A549 (cell line): ENCODE data around the gene ABHD6. TPM values are rescaled to one million over a fixed set of nuclear protein-coding genes. Genes with fewer than 3 reads are reported as not detected.

Experiments
- ATAC-seq, 2 experiments: fragments of 200-7000 bp in 1 of 2; fragments of >200 bp in 1 of 2; cut with Nextera tagmentation in 1 of 2; cut with Tn5 transposase in 1 of 2; 3 replicates each; pipeline versions ENCODE4 v1.8.0 to v1.9.1; 2018 to 2020; ENCODE audit warnings: mild to moderate bottlenecking in 1 of 2, moderate library complexity in 1 of 2
- CTCF ChIA-PET: fragments of 300-600 bp; sonication (Branson Sonifier 250); formaldehyde crosslinking; extraction: SDS; loops from one replicate; lab custom pipeline; 2021; ENCODE audit warnings: antibody characterized with exemption, inconsistent platforms; lab: Yijun Ruan, JAX
- POLR2A ChIA-PET: fragments of 350-600 bp; formaldehyde crosslinking; extraction: SDS; loops from one replicate; lab custom pipeline; 2021; ENCODE audit warnings: antibody characterized with exemption, inconsistent platforms; lab: Yijun Ruan, JAX
- DNase-seq, 2 experiments: peaks; one replicate each; pipeline versions ENCODE4 v3.0.0 to v3.0.0-alpha.2; 2011 to 2016; ENCODE audit warnings: low read depth in 1 of 2, low spot score in 1 of 2
- FAIRE-seq: peaks from 2 replicates; lab custom pipeline; 2011; peaks lifted over from hg19 to GRCh38; lab: Jason Lieb, UNC
- H3K27ac ChIP-seq, 2 experiments: fragments of >200 bp; sonication (Bioruptor Twin); formaldehyde crosslinking; 3 replicates each; pipeline ENCODE4 v1.5.1; 2016 to 2017
- H3K4me1 ChIP-seq: fragments of >200 bp; sonication (Bioruptor Twin); formaldehyde crosslinking; 3 replicates; pipeline ENCODE4 v1.6.1; 2016
- H3K4me2 ChIP-seq: fragments of >200 bp; sonication (Bioruptor Twin); formaldehyde crosslinking; 3 replicates; pipeline ENCODE4 v1.6.1; 2016
- H3K4me3 ChIP-seq: fragments of >200 bp; sonication (Bioruptor Twin); formaldehyde crosslinking; 3 replicates; pipeline ENCODE4 v1.5.1; 2016
- H3K9me3 ChIP-seq: fragments of >200 bp; sonication (Bioruptor Twin); formaldehyde crosslinking; 3 replicates; pipeline ENCODE4 v1.6.1; 2016
- BHLHE40 ChIP-seq: IDR thresholded peaks from 2 replicates; pipeline ENCODE4 v1.6.1; 2012; ENCODE audit warnings: low read depth, low read length, inconsistent platforms
- CHD4 ChIP-seq: fragments of 200-600 bp; sonication (generic); IDR thresholded peaks from 2 replicates; pipeline ENCODE4 v1.6.1; 2016; ENCODE audit warnings: antibody characterized with exemption, mild to moderate bottlenecking, borderline replicate concordance
- E2F6 ChIP-seq: IDR thresholded peaks from 2 replicates; pipeline ENCODE4 v1.6.1; 2012; ENCODE audit warnings: low read depth, borderline replicate concordance
- EHF ChIP-seq: fragments of 250-450 bp; sonication (Bioruptor Pico); IDR thresholded peaks from 2 replicates; pipeline ENCODE4 v1.5.0; 2020; ENCODE audit warnings: mild to moderate bottlenecking
- EHMT2 ChIP-seq: fragments of 200-600 bp; sonication (generic); IDR thresholded peaks from 2 replicates; pipeline ENCODE4 v1.6.1; 2016; ENCODE audit warnings: antibody characterized with exemption, low read depth, mild to moderate bottlenecking, moderate library complexity
- FOSL2 ChIP-seq, 2 experiments: fragments of 450-650 bp in 1 of 2; fragments of >200 bp in 1 of 2; sonication (Bioruptor Twin) in 1 of 2; formaldehyde crosslinking; IDR thresholded peaks; 2 replicates each; pipeline versions ENCODE4 v1.5.0 to v1.6.1; 2016 to 2020; ENCODE audit warnings: mild to moderate bottlenecking in 1 of 2, moderate library complexity in 1 of 2
- HDAC2 ChIP-seq: fragments of 200-600 bp; sonication (generic); IDR thresholded peaks from 2 replicates; pipeline ENCODE4 v1.6.1; 2016
- HOXB5 ChIP-seq: fragments of 250-450 bp; sonication (Bioruptor Pico); IDR thresholded peaks from 2 replicates; pipeline ENCODE4 v1.5.0; 2020; ENCODE audit warnings: mild to moderate bottlenecking, moderate library complexity
- KDM5A ChIP-seq: fragments of 200-600 bp; sonication (generic); IDR thresholded peaks from 2 replicates; pipeline ENCODE4 v1.6.1; 2016; ENCODE audit warnings: antibody characterized with exemption, mild to moderate bottlenecking
- MAFK ChIP-seq: fragments of 450-650 bp; IDR thresholded peaks from 2 replicates; pipeline ENCODE4 v1.6.1; 2014; ENCODE audit not compliant: partially characterized antibody
- NR3C1 ChIP-seq: fragments of >200 bp; sonication (Bioruptor Twin); formaldehyde crosslinking; IDR thresholded peaks from 3 replicates; pipeline ENCODE4 v1.6.1; 2017
- PBX3 ChIP-seq: IDR thresholded peaks from 2 replicates; pipeline ENCODE4 v1.6.1; 2012
- POLR2AphosphoS2 ChIP-seq: conservative IDR thresholded peaks from 2 replicates; pipeline ENCODE4 v1.6.1; 2012; ENCODE audit warnings: low read length, improper control_type of control experiment, inconsistent platforms
- RARB ChIP-seq: fragments of 250-450 bp; sonication (Bioruptor Pico); IDR thresholded peaks from 2 replicates; pipeline ENCODE4 v1.8.0; 2021; ENCODE audit warnings: mild to moderate bottlenecking, moderate library complexity
- SMC3 ChIP-seq: fragments of >200 bp; sonication (Bioruptor Twin); formaldehyde crosslinking; IDR thresholded peaks from 3 replicates; pipeline ENCODE4 v1.6.1; 2018; ENCODE audit warnings: inconsistent platforms
- USF2 ChIP-seq: fragments of 450-650 bp; IDR thresholded peaks from 2 replicates; pipeline ENCODE4 v1.6.1; 2014; ENCODE audit warnings: antibody characterized with exemption
- ZSCAN20 ChIP-seq: fragments of 250-450 bp; sonication (Bioruptor Pico); IDR thresholded peaks from 2 replicates; pipeline ENCODE4 v1.8.0; 2022; ENCODE audit warnings: mild to moderate bottlenecking, moderate library complexity
- WGBS: methylation state at CpG from one replicate; pipeline ENCODE4 v1.1.6; 2017; ENCODE audit errors: missing lambda C conversion rate; 5-methylcytosine and 5-hydroxymethylcytosine counted together
- polyA plus RNA-seq, 4 experiments: library from polyadenylated mRNA; depleted of rRNA in 3 of 4; stranded (reverse); fragments of >200 nt; fragmentation: RNase III in 1 of 4; extraction: RNeasy Plus Mini Kit Qiagen cat#74134 plus additional on column Dnase treatment in 1 of 4; gene quantifications; 2 replicates in 3 of 4; 3 replicates in 1 of 4; pipeline ENCODE4 v1.2.3, GENCODE V29; 2011 to 2017
- TF ChIP-seq, protein P1 (sequence below): fragments of 250-450 bp; sonication (Bioruptor Pico); IDR thresholded peaks from 2 replicates; pipeline ENCODE4 v1.5.0; 2020; ENCODE audit warnings: low read depth, mild to moderate bottlenecking, moderate library complexity
- TF ChIP-seq, protein P2 (sequence below): IDR thresholded peaks from 2 replicates; pipeline ENCODE4 v1.6.1; 2012

Gene ABHD6
- polyA plus RNA-seq, 2 of the 4 experiments (the other 2 are of a cell fraction), result 6.6 to 10.1 TPM

GRCh38 chr3:58231666-58232065, 5.9 kb upstream of the ABHD6 start:
- H3K9me3 ChIP-seq, result no peaks in the 10 kb centered on the region
- H3K27ac ChIP-seq, result no peak overlapping the region
- ChIA-PET POLR2A (no interaction called here), CTCF (interaction anchor here (0.9 kb wide), 1 partner anchor 44 kb away, joined by 3 read pairs; no protein-coding TSS in a partner anchor)
- TF ChIP-seq, protein P1, sequence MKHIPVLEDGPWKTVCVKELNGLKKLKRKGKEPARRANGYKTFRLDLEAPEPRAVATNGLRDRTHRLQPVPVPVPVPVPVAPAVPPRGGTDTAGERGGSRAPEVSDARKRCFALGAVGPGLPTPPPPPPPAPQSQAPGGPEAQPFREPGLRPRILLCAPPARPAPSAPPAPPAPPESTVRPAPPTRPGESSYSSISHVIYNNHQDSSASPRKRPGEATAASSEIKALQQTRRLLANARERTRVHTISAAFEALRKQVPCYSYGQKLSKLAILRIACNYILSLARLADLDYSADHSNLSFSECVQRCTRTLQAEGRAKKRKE, result no peak
- no peak for TF ChIP-seq NR3C1
- no peak for TF ChIP-seq USF2
- TF ChIP-seq MAFK, result no peak
- TF ChIP-seq, protein P2, sequence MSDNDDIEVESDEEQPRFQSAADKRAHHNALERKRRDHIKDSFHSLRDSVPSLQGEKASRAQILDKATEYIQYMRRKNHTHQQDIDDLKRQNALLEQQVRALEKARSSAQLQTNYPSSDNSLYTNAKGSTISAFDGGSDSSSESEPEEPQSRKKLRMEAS, result no peak
- no peak for TF ChIP-seq E2F6
- TF ChIP-seq BHLHE40, result no peak
- TF ChIP-seq FOSL2 (IDR thresholded peaks at IDR 0.05), result no peak
- no peak for TF ChIP-seq FOSL2 (CRISPR knock-in tag; IDR thresholded peaks at IDR 0.05)
- no peak for TF ChIP-seq RARB (CRISPR knock-in tag)
- TF ChIP-seq KDM5A, result no peak
- no peak for TF ChIP-seq PBX3
- no peak for FAIRE-seq
- WGBS, result 60% methylated on average over 2 of the region's 2 CpGs
- no peak for DNase-seq
- no peak overlapping the region for H3K4me3 ChIP-seq
- H3K4me2 ChIP-seq, result no peak overlapping the region
- H3K4me1 ChIP-seq, result peaks cover 9% of the 10 kb centered on the region; the same call in 2 of the 3 replicates
- no peak for ATAC-seq

DNA sequence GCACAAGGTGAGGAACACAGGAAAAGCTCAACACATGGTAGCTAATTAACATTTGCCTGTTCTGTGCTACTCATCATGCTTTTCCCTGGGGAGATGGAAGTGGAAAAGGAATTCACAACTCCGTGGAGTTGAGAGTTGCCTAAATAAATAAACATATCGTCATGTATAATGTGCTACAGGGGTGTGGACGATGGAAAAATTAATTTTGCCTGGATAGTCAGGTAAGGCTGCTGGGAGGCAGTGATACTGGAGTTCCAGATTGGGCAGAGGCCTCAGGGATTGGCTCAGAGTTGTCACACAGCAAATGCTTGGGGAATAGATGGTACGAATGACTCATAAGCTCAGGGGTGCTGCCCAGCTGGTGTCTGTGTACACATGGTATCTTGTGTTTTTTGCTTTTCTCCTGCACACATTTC, 3.1 kb upstream of the ABHD6 start:
- TF ChIP-seq E2F6 (no peak), FOSL2 (IDR thresholded peaks at IDR 0.05) (no peak), FOSL2 (CRISPR knock-in tag; IDR thresholded peaks at IDR 0.05) (0 out of 2 replicates have a peak, but pooled peaks have one; percentile 19)
- H3K4me2 ChIP-seq, result 0 out of 3 replicates have a peak overlapping the region, but pooled peaks have one; percentile 3
- H3K27ac ChIP-seq, result no peak overlapping the region
- H3K4me3 ChIP-seq, result no peak overlapping the region
- CTCF ChIA-PET, result interaction anchor here (1.0 to 10.2 kb wide), 6 partner anchors 10 to 71 kb away, joined by 3 to 53 read pairs (median 4); partner anchors contain the start of genes HTD2 and RPP14
- no peak for FAIRE-seq
- peaks cover 21% of the 10 kb centered on the region for H3K4me1 ChIP-seq
- peak; percentile 21 to 32 for DNase-seq
- H3K9me3 ChIP-seq, result no peaks in the 10 kb centered on the region
- WGBS, result 24% methylated on average over 4 of the region's 4 CpGs
- POLR2A ChIA-PET, result no interaction called here
- no peak for ATAC-seq

GRCh38 chr3:58235970-58236369, 1.6 kb upstream of the ABHD6 start:
- ChIA-PET CTCF (interaction anchor here (1.6 to 10.2 kb wide), 2 partner anchors 18 to 60 kb away, joined by 5 to 53 read pairs; no protein-coding TSS in a partner anchor), POLR2A (no interaction called here)
- ATAC-seq, result no peak
- Histone ChIP-seq H3K4me2 (no peak overlapping the region), H3K4me3 (no peak overlapping the region), H3K27ac (no peak overlapping the region), H3K9me3 (no peaks in the 10 kb centered on the region), H3K4me1 (peaks cover 21% of the 10 kb centered on the region)
- no peak for FAIRE-seq
- WGBS, result 77% methylated on average over 4 of the region's 4 CpGs
- TF ChIP-seq HOXB5 (CRISPR knock-in tag) (no peak), EHF (no peak), HDAC2 (no peak), EHMT2 (no peak), PBX3 (no peak), ZSCAN20 (no peak), POLR2AphosphoS2 (no peak), CHD4 (no peak), E2F6 (no peak), SMC3 (no peak)
- no peak for DNase-seq
